Cerebellar cortex (tissue), 1 donor: ENCODE measurements around the gene RBBP5.

ENCODE experiments used
- DNase-seq: peaks from one replicate; pipeline ENCODE4 v3.0.0-alpha.2; 2015; ENCODE audit warnings: low spot score

The RBBP5 gene

DNA sequence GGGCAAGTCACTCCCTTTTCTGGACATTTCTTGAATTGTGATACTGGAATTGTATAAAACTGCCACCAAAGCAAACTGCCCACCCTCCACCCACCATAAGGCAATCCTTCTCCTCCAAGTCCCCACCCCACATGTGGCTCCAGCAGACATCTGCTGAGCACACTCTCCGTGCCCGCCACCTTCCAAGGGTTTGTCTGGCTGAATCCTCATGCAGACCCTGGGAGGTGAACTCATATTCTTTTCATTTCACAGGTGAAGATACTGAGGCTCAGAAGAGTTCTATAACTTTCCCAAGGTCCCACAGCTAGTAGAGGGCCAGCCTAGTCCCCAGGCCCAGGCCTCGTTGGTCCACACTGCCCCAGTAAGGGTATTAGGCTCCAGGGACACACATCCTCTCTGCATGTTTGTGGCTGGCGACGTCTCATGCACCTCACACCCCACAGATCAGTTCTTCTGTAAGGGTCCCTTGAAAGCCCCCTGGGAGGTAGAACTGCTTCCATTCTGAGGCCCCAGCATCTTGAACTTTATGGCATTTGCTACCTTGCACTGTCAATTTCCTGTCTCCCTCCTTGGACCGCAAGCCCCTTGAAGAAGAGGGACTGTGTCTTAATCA lies 64.7 kb downstream of the RBBP5 start:
- no peak for DNase-seq

DNA sequence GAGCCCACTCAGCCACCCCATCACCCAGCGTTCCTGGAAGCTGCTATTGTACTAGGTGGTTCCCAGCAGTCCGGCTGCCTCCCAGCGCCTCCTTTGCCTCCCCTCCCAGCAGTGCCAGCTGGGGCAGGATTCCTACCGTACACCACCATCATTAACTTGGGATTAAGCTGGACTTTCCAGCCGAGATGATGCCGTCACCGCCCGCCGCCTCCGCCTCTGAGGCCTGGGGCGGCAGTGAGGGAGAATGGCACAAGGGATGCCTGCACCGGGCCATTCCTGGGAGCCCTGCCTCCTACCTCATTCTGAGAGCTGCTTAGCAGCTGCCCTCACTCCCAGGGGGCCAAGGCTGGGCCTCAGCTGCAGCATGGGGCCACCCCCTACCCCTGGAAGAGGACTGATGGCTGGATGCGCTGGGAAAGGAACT lies 65.6 kb downstream of the RBBP5 start:
- no peak for DNase-seq

DNA sequence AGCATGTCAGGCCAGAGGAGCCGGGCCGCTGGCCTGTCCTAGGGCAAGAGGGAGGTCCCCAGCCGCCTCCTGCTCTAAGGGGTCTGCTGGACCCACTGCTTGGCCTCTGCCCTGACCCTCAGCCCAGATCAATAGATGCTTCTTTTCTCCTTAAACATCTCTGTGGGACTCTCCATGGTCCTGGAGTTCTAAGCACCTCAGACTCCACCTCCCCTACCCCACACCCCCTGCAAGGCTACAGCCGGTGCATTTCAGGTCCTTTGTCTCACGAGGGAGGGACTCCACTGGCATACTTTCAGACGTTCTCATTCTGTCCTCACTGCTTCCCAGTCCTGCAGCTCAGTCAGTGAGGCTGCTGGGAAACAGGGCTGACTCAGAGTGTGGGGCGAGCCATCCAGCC lies 67.8 kb downstream of the RBBP5 start:
- no peak for DNase-seq

DNA sequence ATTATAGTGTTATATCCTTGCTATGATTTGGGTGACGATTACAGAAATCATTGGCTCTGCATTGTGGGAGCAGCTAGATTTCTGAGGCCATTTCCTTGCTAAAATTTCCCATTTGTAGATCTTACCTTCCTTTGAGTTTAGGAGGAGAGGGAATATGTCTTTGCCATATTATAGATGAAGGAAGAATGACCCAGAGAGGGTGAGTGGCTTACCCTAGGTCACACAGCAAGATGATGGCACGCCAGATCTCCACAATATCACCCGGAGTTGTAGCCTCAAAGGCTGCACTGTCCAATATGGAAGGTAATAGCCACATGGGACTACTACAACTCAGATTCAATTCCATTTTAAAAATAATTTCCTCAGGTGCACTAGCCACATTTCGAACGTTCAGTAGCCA lies 68.5 kb downstream of the RBBP5 start:
- no peak for DNase-seq

DNA sequence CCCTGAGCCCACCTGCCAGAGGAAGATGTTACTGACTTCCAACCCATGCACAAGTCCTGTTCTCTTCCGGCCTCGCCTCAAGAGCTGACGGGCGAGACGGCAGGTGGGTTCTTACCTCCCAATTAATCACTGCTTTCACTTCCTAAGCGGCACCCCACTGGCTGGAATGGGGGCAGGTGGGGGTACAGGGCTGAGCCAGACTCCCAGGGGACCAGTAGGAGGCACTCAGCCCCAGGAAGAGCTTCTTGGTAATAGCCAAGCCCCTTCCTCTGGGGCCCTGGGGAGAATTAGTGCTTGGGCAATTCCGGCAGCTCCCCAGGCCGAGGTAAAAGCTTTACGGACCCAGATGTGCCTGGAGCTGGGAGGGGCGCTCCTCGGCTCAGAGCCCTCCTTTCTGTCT lies 69.1 kb downstream of the RBBP5 start:
- no peak for DNase-seq

DNA sequence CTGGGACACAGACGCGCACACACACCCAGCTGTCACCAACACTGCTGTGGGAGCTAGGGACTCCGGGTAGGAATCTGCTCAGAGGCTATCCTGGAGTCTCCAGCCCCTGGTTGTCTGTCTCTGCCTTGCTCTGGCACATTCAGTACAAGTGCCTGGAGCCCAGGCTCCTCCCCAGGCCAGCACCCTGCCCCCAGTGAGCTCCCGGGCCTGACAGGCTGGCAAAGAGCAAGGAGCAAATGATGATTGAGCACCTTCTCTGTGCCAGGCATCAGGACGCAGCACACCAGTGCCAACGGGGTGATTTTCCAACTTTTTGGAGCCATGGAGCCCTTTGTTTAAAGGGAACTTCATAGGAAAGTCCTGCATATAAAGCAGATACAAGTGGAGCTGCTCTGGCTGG lies 72.3 kb downstream of the RBBP5 start:
- no peak for DNase-seq

DNA sequence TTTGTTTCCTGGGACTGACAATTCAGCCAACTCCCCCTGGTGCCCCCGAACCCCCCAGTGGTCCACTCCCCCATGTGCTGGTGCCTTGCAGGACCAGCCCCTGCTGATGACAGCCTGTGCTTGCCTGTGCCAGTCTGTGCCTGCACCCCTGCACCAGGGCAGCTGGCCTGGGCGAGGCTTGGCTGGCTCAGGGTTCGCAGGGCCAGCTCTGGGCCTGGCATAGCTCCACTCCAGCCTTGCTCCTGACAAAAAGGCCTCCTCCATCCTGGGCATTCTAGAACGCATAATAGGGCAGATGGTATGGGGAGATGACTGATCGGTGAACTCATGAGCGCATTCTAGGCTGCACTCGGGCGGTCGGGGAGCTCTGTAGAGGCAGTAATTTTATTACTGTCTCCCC lies 73.4 kb downstream of the RBBP5 start:
- DNase-seq = peak; percentile 91

DNA sequence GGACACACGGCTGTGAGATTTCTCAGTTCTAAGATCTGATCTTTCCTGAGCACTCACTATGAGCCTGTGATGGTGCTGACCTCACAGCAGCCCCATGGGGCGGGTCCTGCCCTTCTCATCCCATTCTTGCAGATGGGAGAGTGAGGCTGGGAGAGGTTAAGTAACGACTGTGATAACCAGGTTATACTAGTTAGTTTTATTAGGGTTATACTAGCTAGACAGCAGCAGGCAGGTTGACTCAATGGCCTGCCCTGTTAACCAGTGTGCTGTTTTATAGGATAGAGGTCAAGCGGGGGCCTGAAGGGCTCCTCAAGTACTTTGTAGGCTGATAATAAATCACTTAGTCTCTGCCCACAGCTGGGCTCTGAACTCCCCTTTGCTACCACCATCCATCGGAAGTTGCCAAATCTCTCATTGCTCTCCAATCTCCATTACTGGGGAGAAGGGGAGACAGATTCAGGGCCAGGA lies 74.0 kb downstream of the RBBP5 start:
- no peak for DNase-seq

DNA sequence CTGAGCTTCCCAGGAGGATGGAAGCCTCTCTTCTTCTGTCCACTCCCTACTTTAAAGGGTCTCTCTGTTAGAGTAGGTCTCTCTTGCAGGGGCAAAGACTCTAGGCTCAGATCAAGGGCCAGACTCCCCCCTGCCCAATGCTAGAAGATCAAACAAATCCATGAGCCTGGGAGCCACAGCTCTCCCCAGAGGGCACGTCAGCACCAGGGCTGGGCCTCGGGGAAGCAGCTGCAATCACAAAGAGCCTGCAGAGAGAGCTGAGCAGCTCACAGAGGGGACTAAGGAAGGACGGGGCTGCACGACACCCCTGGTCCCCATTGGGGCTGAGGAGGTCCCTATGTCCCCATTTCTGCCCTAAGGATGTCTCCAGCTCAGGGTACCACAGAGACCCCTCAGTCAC lies 74.9 kb downstream of the RBBP5 start:
- DNase-seq = no peak

DNA sequence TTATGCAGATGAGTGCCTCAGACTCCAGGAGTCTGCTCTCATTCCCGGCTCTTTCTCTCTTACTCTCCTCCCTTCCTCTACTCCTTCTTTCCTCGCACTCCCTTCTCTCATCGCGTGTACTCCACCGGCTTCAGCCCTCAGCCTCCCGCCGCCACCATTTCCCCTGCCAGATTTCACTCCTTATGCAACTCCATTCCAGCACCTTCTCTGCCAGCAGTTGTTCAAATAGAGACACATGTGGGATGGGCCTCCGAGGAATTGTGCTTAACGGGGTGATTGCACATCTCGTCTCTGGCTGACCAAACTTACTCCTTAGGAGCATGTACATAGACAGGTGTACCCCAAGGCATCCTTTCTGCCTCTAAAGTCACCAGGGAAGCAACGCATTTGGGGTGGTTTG lies 76.6 kb downstream of the RBBP5 start:
- DNase-seq = peak; percentile 25

DNA sequence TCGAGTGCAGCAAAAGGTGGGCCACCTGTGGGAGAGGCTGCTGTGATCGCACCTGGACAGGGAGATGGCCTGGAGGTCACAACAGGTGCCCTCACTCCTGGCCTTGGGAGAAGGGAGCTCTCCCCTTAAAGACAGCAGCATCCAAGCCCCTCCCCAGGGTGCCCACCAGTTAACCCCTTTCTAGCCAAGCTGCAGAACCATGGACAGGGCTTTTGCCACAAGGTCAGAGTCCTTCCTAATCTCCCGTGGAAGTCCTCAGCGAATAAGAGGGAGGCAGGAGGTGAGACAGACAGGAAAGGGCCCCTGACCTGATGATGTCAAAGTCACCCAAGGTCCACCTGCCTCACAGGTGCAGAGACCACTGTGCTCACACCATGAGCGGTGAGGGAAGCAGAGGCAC lies 77.0 kb downstream of the RBBP5 start:
- DNase-seq = no peak

DNA sequence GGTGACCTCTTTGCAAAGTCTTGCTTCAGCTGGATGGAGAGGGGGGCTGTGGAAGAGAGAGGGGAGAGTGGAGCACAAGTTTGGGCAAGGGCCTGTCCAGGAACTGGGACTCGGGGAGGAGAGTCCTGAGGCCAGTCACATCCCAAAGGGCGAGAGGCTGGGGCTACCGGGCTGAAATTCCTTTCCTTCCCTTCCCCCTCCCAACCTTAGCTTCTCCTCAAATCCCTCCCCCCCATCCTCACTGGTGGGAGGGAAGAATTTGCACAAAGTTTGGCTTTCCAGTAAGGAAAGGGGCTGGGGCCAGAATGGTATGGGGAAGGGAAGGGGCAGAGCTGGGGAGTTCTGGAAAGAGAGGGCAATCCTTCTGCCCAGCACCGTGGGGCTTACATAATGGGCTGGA lies 77.9 kb downstream of the RBBP5 start:
- DNase-seq = peak; percentile 24

DNA sequence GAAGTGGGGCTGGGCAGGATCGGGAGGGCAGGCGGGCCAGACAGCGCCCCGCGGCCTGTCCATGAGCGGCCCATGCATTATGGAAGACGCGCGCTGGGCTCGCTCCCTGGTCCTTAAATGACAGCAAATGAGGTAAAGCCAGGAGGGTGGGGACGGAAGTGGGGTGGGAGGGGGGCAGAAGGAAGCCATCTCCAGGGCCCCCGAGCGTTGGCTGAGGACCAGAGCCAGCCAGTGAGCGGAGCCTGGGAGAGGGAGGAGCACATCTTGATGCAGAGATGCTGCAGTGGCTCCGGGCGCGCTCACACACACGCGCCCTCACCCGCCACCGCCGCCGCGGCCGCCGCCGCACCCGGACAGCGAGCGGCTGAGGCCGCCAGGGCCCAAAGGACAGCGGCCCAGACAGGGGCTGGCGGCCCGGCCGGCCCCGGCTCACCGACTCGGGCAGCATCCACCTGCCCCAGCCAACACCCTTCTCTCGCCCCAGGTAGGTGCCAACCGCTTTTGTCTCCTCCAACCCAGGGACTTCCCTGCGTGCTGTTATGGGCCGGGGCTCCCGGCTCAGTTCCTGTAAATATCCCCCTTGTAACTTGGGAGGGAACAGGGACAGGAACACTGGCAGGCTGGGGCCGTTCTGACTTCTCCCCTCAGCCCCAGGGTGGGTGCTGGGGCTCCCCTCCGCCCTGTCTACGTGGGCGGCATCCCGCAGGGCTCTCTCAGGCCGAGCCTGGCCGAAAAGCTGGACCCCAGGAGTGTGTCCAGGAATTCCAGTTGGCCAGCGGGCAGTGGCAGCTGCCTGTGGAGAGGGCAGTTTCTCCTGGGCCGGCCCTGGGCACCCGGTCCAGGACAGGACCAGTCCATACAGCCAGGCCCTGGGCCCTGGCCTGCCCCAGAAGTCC lies 78.6 kb downstream of the RBBP5 start, which contains the start of gene CNTN2:
Gene CNTN2, plus strand, starts transcription at position 302 of the 896 bp plus-strand sequence. CDS start 9,974 bp downstream, outside the sequence.
- peak; percentile 77 for DNase-seq

DNA sequence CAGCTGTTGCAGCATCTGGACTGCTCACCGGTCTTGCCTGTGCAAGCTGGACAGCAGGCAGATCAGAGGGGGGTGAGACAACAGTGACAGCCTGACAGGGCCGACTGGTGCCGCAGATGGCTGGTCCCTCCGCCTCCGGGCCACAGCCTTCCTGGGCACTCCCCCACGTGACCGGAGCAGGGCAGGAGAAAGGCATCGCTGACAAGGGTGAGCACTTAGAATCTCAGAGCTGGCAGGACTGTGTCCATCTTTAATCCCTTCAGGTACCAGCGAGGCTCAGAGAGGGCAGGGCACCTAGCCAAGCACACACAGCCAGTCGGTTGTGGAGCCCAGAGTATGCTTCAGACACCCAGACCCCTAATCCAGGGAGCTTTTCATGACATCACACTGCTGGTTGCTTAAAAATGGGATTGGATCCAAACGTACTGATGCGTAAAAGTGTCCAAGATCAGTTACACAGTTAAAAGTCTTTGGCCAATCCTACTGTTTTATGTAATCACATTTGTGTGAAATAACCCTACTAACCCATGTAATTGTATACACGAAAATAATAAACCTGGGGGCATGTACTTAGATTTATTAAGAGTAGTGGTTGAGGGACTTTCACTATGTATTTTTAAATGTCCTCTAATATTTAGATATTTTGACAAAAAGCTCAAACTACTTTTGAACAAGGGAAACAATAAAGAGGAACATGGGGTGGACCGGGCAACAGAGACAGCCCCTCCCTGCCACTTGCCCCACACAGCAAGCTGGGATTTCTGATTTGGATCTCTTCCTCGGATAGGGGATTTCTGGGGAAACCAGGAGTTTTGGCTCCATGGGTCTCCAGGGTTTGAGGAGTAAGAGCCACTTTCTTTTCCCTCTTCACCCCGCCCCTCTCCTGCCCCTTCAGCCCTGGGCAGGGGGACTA lies 79.5 kb downstream of the RBBP5 start:
- peak; percentile 87 for DNase-seq

DNA sequence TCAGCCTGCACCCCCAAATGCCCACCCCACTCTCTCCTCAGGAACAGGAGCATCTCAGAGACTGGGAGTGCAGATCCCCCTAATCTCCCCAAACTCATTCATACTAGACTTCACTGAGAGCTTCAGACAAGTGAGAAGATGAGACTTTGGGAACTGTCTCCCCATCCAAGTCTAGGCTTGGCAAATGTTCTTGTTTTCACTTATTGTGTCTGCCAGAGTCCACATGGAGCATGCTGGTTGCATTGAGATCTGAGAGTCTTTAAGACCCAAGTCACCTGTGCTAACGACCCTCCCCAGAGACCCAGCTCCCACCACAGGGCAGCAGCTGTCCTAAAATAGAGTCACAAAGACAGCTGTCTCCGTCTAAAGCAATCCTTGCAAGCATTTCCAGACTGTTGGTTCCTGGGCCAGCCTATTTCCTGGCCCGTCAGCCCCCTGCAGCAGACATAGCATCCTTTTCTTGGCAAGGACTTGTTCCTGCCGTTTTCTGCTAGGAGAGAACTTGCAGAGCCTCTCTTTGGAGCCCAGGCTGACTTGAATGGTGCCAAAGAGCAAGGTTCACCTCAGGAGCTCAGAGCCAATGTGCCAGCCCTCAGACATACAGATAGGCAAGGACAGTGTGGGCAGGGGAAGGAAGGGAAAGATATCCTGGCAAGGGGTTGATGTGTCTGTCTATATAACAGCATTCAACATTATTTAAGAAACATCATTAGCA lies 80.6 kb downstream of the RBBP5 start:
- DNase-seq = peak; percentile 31

DNA sequence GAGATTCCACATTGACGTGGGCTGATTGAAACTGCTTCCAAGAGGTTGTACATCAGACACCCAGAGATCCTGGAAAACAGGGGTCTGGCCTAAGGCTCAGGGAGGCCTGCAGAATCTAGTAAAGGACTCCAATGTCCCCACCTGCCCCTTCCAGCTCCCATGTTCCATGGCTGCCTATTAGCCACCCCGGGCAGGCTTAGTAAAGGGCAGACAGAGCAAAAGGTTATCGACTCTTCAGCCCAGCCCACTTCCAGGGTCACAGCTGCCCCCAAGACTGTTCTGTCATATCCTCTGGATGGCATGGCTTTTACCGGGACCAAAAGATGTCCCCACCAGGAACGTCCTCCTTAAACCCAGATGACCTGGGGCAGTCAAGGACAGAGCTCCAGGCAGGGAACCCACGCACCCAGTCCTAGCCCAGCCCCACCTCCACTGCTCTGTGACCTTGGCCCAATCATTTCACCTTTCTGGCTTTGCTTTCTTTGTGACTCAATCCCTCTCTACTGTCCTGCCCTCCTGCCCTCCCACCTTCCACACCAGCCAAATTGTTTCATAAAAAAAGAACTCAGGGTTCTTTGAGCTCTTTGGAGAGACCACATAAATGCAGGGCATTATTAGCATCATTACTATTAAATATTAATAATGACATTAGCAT lies 83.5 kb downstream of the RBBP5 start:
- no peak for DNase-seq

DNA sequence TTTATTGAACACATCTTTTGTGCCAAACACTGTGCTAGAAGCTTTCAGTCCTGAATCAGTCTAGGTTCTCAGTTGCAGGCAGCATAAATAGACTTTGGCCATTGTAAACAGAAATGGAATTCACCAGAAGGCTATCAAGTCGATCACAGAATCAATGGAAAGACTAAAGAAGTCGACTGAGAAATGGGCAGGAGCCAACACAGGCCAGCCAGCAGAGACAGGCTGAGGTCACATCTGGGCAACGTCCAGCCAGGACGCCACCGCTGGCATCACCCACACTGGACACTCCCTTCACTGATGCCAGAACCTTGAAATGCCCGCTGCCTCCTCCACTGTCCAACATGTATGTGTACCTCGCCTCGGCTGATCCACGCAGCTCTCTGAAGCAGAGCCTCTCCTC lies 84.2 kb downstream of the RBBP5 start:
- DNase-seq = no peak
